Loucy (cell line): Measurements from ENCODE around the gene PALLD.

ENCODE experiments used
- H2AFZ ChIP-seq: fragments of 200-600 bp; sonication (generic); 2 replicates; pipeline ENCODE4 v1.6.0; 2016; ENCODE audit warnings: antibody characterized with exemption, mild to moderate bottlenecking, low read length, moderate library complexity
- H3F3A ChIP-seq: fragments of 200-600 bp; 2 replicates; pipeline ENCODE4 v1.6.0; 2016; ENCODE audit warnings: antibody characterized with exemption, low read depth, mild to moderate bottlenecking
- H3K27me3 ChIP-seq: fragments of 200-600 bp; sonication (generic); 2 replicates; pipeline ENCODE4 v1.6.1; 2014; ENCODE audit warnings: low read length, mild to moderate bottlenecking; ENCODE audit not compliant: insufficient read depth, poor library complexity, severe bottlenecking
- H3K36me3 ChIP-seq: fragments of 200-600 bp; sonication (generic); 2 replicates; pipeline ENCODE4 v1.6.1; 2016; ENCODE audit warnings: low read length; ENCODE audit not compliant: insufficient read depth
- H3K4me1 ChIP-seq: fragments of 200-600 bp; sonication (generic); 2 replicates; pipeline ENCODE4 v1.5.1; 2014; ENCODE audit warnings: low read length, mild to moderate bottlenecking; ENCODE audit not compliant: insufficient read depth, poor library complexity, severe bottlenecking
- H3K4me2 ChIP-seq: fragments of 200-600 bp; sonication (generic); 2 replicates; pipeline ENCODE4 v1.6.0; 2014; ENCODE audit warnings: antibody characterized with exemption, low read length, low read depth, mild to moderate bottlenecking; ENCODE audit not compliant: poor library complexity, severe bottlenecking
- H3K4me3 ChIP-seq: fragments of 200-600 bp; sonication (generic); 2 replicates; pipeline ENCODE4 v1.5.1; 2014; ENCODE audit warnings: low read length, mild to moderate bottlenecking, mixed read lengths; ENCODE audit not compliant: poor library complexity, severe bottlenecking
- H3K79me2 ChIP-seq: fragments of 200-600 bp; sonication (generic); 2 replicates; pipeline ENCODE4 v1.6.1; 2014; ENCODE audit warnings: low read length; ENCODE audit not compliant: insufficient read depth
- H3K9ac ChIP-seq: fragments of 200-600 bp; sonication (generic); 2 replicates; pipeline ENCODE4 v1.6.0; 2014; ENCODE audit warnings: mild to moderate bottlenecking, low read depth, low read length, moderate library complexity; ENCODE audit not compliant: poor library complexity, severe bottlenecking
- H3K9me2 ChIP-seq: fragments of 200-600 bp; sonication (generic); replicated peaks from 2 replicates; pipeline ENCODE4 v1.6.1; 2016; ENCODE audit warnings: low read depth, low read length, mixed read lengths
- H3K9me3 ChIP-seq: fragments of 200-600 bp; sonication (generic); 2 replicates; pipeline ENCODE4 v1.6.1; 2014; ENCODE audit warnings: mild to moderate bottlenecking, antibody characterized with exemption, low read length, low read depth; ENCODE audit not compliant: insufficient read depth
- H4K20me1 ChIP-seq: fragments of 200-600 bp; sonication (generic); 2 replicates; pipeline ENCODE4 v1.6.0; 2014; ENCODE audit warnings: antibody characterized with exemption, low read length, mild to moderate bottlenecking; ENCODE audit not compliant: insufficient read depth, poor library complexity, severe bottlenecking
- CTCF ChIP-seq: fragments of 200-600 bp; sonication (generic); conservative IDR thresholded peaks from 2 replicates; pipeline ENCODE4 v1.5.1; 2014; ENCODE audit warnings: mild to moderate bottlenecking, antibody characterized with exemption, low read length
- EZH2phosphoT487 ChIP-seq: fragments of 200-600 bp; IDR thresholded peaks from 2 replicates; pipeline ENCODE4 v1.6.1; 2018; ENCODE audit warnings: antibody characterized with exemption, mild to moderate bottlenecking, moderate library complexity, borderline replicate concordance

PALLD gene

GRCh38 chr4:168608771-168609170 lies 111.9 kb downstream of the PALLD start:
- Histone ChIP-seq H3K4me1 (no peaks in the 10 kb centered on the region), H2AFZ (no peak overlapping the region), H3K36me3 (no peaks in the 10 kb centered on the region), H3K79me2 (no peaks in the 10 kb centered on the region), H3K4me3 (no peak overlapping the region), H3K4me2 (no peak overlapping the region), H3F3A (no peaks in the 10 kb centered on the region), H4K20me1 (no peaks in the 10 kb centered on the region), H3K27me3 (no peaks in the 10 kb centered on the region), H3K9ac (no peak overlapping the region), H3K9me3 (no peaks in the 10 kb centered on the region), H3K9me2 (no peaks in the 10 kb centered on the region)
- TF ChIP-seq CTCF (no peak), EZH2phosphoT487 (no peak)

GRCh38 chr4:168609369-168609768 lies 112.5 kb downstream of the PALLD start:
- no peaks in the 10 kb centered on the region for H3K79me2 ChIP-seq
- TF ChIP-seq EZH2phosphoT487: no peak
- TF ChIP-seq CTCF: no peak
- no peak overlapping the region for H3K4me3 ChIP-seq
- H3K4me2 ChIP-seq: no peak overlapping the region
- H3K27me3 ChIP-seq: no peaks in the 10 kb centered on the region
- H2AFZ ChIP-seq: no peak overlapping the region
- no peaks in the 10 kb centered on the region for H4K20me1 ChIP-seq
- no peaks in the 10 kb centered on the region for H3F3A ChIP-seq
- no peaks in the 10 kb centered on the region for H3K4me1 ChIP-seq
- no peak overlapping the region for H3K9ac ChIP-seq
- H3K36me3 ChIP-seq: no peaks in the 10 kb centered on the region
- no peaks in the 10 kb centered on the region for H3K9me2 ChIP-seq
- H3K9me3 ChIP-seq: no peaks in the 10 kb centered on the region

GRCh38 chr4:168610911-168611530 lies 114.2 kb downstream of the PALLD start:
- no peaks in the 10 kb centered on the region for H3K9me3 ChIP-seq
- H3K79me2 ChIP-seq: no peaks in the 10 kb centered on the region
- TF ChIP-seq EZH2phosphoT487 (no peak), CTCF (no peak)
- H4K20me1 ChIP-seq: no peaks in the 10 kb centered on the region
- H3K27me3 ChIP-seq: no peaks in the 10 kb centered on the region
- H3K9me2 ChIP-seq: no peaks in the 10 kb centered on the region
- no peak overlapping the region for H3K4me2 ChIP-seq
- no peak overlapping the region for H3K9ac ChIP-seq
- H3K4me3 ChIP-seq: no peak overlapping the region
- no peaks in the 10 kb centered on the region for H3F3A ChIP-seq
- H3K36me3 ChIP-seq: no peaks in the 10 kb centered on the region
- no peak overlapping the region for H2AFZ ChIP-seq
- H3K4me1 ChIP-seq: no peaks in the 10 kb centered on the region
